SK-N-SH (cell line): ENCODE data around the gene PHF1. TPM values are rescaled to one million over a fixed set of nuclear protein-coding genes. Genes with fewer than 3 reads are reported as not detected.
A peak's percentile ranks its signal among the peaks of the same experiment; 100 is the strongest.

Experiments used
- CTCF ChIA-PET: fragments of 300-600, 350-600 bp; formaldehyde crosslinking; extraction: SDS; loops from one replicate; lab custom pipeline; 2021; lab: Yijun Ruan, JAX
- POLR2A ChIA-PET: fragments of 350-600 bp; sonication (Branson Sonifier 250); formaldehyde crosslinking; extraction: SDS; loops from one replicate; lab custom pipeline; 2020; ENCODE audit warnings: antibody characterized with exemption, inconsistent platforms; lab: Yijun Ruan, JAX
- DNase-seq: peaks from one replicate; pipeline ENCODE4 v3.0.0; 2012
- H2AFZ ChIP-seq: fragments of 200-600 bp; sonication (generic); 2 replicates; pipeline ENCODE4 v1.8.1; 2016; ENCODE audit warnings: antibody characterized with exemption, mild to moderate bottlenecking, low read depth
- H3F3A ChIP-seq: fragments of 200-600 bp; sonication (generic); replicated peaks from 2 replicates; pipeline ENCODE3; 2016; ENCODE audit warnings: antibody characterized with exemption, mild to moderate bottlenecking; ENCODE audit not compliant: insufficient read depth
- H3K27ac ChIP-seq, 2 experiments: fragments of 200-500 bp in 1 of 2; fragments of 200-600 bp in 1 of 2; sonication (Bioruptor generic) in 1 of 2; sonication (generic), shearing (Covaris generic) in 1 of 2; 2 replicates each; pipeline versions ENCODE4 v1.5.1 to v1.6.1; 2014 to 2016; ENCODE audit warnings: low read depth in 2 of 2, inconsistent platforms in 1 of 2, low read length in 1 of 2, mild to moderate bottlenecking in 1 of 2, mixed read lengths in 1 of 2
- H3K27me3 ChIP-seq: fragments of 200-600 bp; sonication (generic), shearing (Covaris generic); 2 replicates; pipeline ENCODE4 v1.6.1; 2016; ENCODE audit warnings: mixed run types; ENCODE audit not compliant: insufficient read depth
- H3K36me3 ChIP-seq, 2 experiments: fragments of 200-500 bp in 1 of 2; fragments of 200-600 bp in 1 of 2; sonication (Bioruptor generic) in 1 of 2; sonication (generic) in 1 of 2; replicated peaks in 1 of 2; 2 replicates each; pipeline versions ENCODE3 to v1.5.1; 2014 to 2016; ENCODE audit warnings: low read length in 1 of 2, mild to moderate bottlenecking in 1 of 2; ENCODE audit not compliant: insufficient read depth in 2 of 2, control insufficient read depth in 1 of 2
- H3K4me1 ChIP-seq, 2 experiments: fragments of 200-500 bp in 1 of 2; fragments of 200-600 bp in 1 of 2; sonication (Bioruptor generic) in 1 of 2; sonication (generic), shearing (Covaris generic) in 1 of 2; 2 replicates each; pipeline versions ENCODE4 v1.5.1 to v1.6.1; 2014 to 2016; ENCODE audit warnings: low read depth in 1 of 2, low read length in 1 of 2, mixed run types in 1 of 2; ENCODE audit not compliant: insufficient read depth in 2 of 2, control insufficient read depth in 1 of 2
- H3K4me2 ChIP-seq: fragments of 200-600 bp; sonication (generic), shearing (Covaris generic); 2 replicates; pipeline ENCODE4 v1.6.1; 2017; ENCODE audit warnings: mixed run types
- H3K4me3 ChIP-seq, 2 experiments: fragments of 200-500 bp in 1 of 2; fragments of 200-600 bp in 1 of 2; sonication (Bioruptor generic) in 1 of 2; sonication (generic), shearing (Covaris generic) in 1 of 2; 2 replicates each; pipeline versions ENCODE4 v1.5.1 to v1.8.1; 2014 to 2016; ENCODE audit warnings: low read depth in 2 of 2, inconsistent platforms in 1 of 2, low read length in 1 of 2, mild to moderate bottlenecking in 1 of 2, mixed read lengths in 1 of 2, moderate library complexity in 1 of 2
- H3K79me2 ChIP-seq: fragments of 200-600 bp; sonication (generic); 2 replicates; pipeline ENCODE4 v1.8.1; 2017; ENCODE audit warnings: mild to moderate bottlenecking; ENCODE audit not compliant: insufficient read depth
- H3K9ac ChIP-seq: fragments of 200-600 bp; sonication (generic); 2 replicates; pipeline ENCODE4 v1.6.1; 2017; ENCODE audit warnings: mixed run types
- H3K9me2 ChIP-seq: fragments of 200-600 bp; sonication (generic); 2 replicates; pipeline ENCODE4 v1.6.1; 2017; ENCODE audit warnings: mixed run types
- H3K9me3 ChIP-seq: fragments of 200-600 bp; sonication (generic); 2 replicates; pipeline ENCODE4 v1.6.1; 2017; ENCODE audit warnings: mixed run types, mild to moderate bottlenecking, moderate library complexity
- H4K20me1 ChIP-seq: fragments of 200-600 bp; sonication (generic); 2 replicates; pipeline ENCODE4 v1.6.1; 2017; ENCODE audit warnings: mild to moderate bottlenecking, mixed run types; ENCODE audit not compliant: insufficient read depth
- CHD2 ChIP-seq: fragments of 150-350 bp; IDR thresholded peaks from 2 replicates; pipeline ENCODE4 v1.6.1; 2018; ENCODE audit warnings: low read length; ENCODE audit not compliant: partially characterized antibody
- ELF1 ChIP-seq: IDR thresholded peaks from 2 replicates; pipeline ENCODE4 v1.4.0; 2012
- EP300 ChIP-seq, 2 experiments: IDR thresholded peaks; 2 replicates each; pipeline versions ENCODE4 v1.4.0 to v1.6.1; 2012; ENCODE audit warnings: borderline replicate concordance in 1 of 2, low read depth in 1 of 2, low read length in 1 of 2
- FOXJ3 ChIP-seq: sonication (generic); formaldehyde crosslinking; IDR thresholded peaks from 2 replicates; pipeline ENCODE4 v1.5.1; 2020; ENCODE audit warnings: mild to moderate bottlenecking, missing genetic modification reagents
- FOXM1 ChIP-seq: IDR thresholded peaks from 2 replicates; pipeline ENCODE4 v1.4.0; 2012; ENCODE audit warnings: low read depth, mild to moderate bottlenecking
- GABPA ChIP-seq: IDR thresholded peaks from 2 replicates; pipeline ENCODE4 v1.4.0; 2012; ENCODE audit warnings: low read depth, mild to moderate bottlenecking
- GATA2 ChIP-seq: sonication (generic); formaldehyde crosslinking; IDR thresholded peaks from 2 replicates; pipeline ENCODE4 v1.5.0; 2020; ENCODE audit warnings: mild to moderate bottlenecking, missing genetic modification reagents
- MEF2A ChIP-seq: IDR thresholded peaks from 2 replicates; pipeline ENCODE4 v1.4.0; 2012; ENCODE audit warnings: low read depth, borderline replicate concordance
- NFIC ChIP-seq: IDR thresholded peaks from 2 replicates; pipeline ENCODE4 v1.4.0; 2012; ENCODE audit warnings: borderline replicate concordance
- POLR2AphosphoS5 ChIP-seq: IDR thresholded peaks from 2 replicates; pipeline ENCODE4 v1.6.1; 2012; ENCODE audit warnings: low read depth, low read length
- RCOR1 ChIP-seq: fragments of 150-350 bp; IDR thresholded peaks from 2 replicates; pipeline ENCODE4 v1.6.1; 2017; ENCODE audit warnings: antibody characterized with exemption, low read length
- RXRA ChIP-seq: IDR thresholded peaks from 2 replicates; pipeline ENCODE4 v1.4.0; 2012; ENCODE audit warnings: low read depth, mild to moderate bottlenecking, borderline replicate concordance
- SMC3 ChIP-seq: IDR thresholded peaks from 2 replicates; pipeline ENCODE4 v1.6.1; 2012; ENCODE audit warnings: low read depth, low read length, improper control_type of control experiment
- TCF12 ChIP-seq: IDR thresholded peaks from 2 replicates; pipeline ENCODE4 v1.4.0; 2012
- YY1 ChIP-seq: IDR thresholded peaks from 2 replicates; pipeline ENCODE4 v1.4.0; 2012; ENCODE audit warnings: low read depth, mild to moderate bottlenecking
- WGBS: methylation state at CpG from one replicate; pipeline ENCODE4 v1.1.6; 2017; ENCODE audit warnings: low lambda C conversion rate; 5-methylcytosine and 5-hydroxymethylcytosine counted together
- polyA plus RNA-seq, 3 experiments: library from polyadenylated mRNA; depleted of rRNA; stranded (reverse); fragments of >200 nt; gene quantifications; 2 replicates each; pipeline ENCODE4 v1.2.3, GENCODE V29; 2012
- TF ChIP-seq, protein P1 (sequence below): IDR thresholded peaks from 2 replicates; pipeline ENCODE4 v1.4.0; 2012; ENCODE audit warnings: low read depth, borderline replicate concordance
- TF ChIP-seq, protein P2 (sequence below): fragments of 150-350 bp; IDR thresholded peaks from 2 replicates; pipeline ENCODE4 v1.6.1; 2016; ENCODE audit warnings: mild to moderate bottlenecking, low read depth, low read length
- TF ChIP-seq, protein P3 (sequence below): IDR thresholded peaks from 2 replicates; pipeline ENCODE4 v1.4.0; 2012; ENCODE audit warnings: low read depth, borderline replicate concordance
- TF ChIP-seq, protein P4 (sequence below): fragments of 200-600 bp; sonication (generic); IDR thresholded peaks from 2 replicates; pipeline ENCODE4 v1.6.1; 2017; ENCODE audit warnings: antibody characterized with exemption, mild to moderate bottlenecking, moderate library complexity
- TF ChIP-seq, protein P5 (sequence below): IDR thresholded peaks from 2 replicates; pipeline ENCODE4 v1.6.1; 2012; ENCODE audit warnings: mild to moderate bottlenecking, low read depth, low read length, moderate library complexity

PHF1 gene
- polyA plus RNA-seq, 1 of the 3 experiments (the other 2 are of a cell fraction), result 48.7 TPM

DNA sequence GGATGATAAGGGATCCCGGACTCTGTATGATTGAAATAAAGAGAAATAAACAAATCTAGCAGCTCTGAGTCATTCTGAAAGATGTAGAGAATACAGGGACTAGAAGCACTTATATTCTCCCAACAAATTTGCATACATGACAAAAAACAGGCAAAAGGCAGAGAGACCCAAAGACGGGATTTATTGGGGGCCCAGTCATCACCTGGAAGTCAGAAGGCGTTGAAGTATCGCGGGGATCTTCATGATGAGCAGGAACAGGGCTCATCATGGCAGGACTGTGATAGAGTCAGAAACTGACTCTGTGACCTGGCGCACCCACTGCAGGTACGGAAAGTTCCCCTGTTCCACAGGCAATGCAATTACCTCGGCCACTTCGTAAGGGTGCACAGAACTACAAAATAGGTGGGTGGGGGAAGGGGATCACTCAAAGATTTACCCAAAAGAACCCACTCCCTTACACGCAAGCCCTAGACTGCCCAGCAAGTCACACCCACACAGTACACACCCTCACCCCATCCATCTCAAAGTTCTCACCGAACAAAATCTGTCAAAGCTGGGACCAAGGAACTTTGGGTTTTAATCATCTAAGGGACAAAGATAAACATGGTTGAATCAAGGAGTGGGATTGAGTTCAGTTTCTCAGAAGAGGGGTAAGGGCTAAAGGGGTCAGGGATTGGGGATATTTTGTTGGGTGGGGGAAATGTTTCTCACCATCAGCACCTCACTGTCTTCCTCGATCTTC lies 5.7 kb downstream of the PHF1 start:
- ChIA-PET CTCF (interaction anchor here (0.7 to 1.6 kb wide), 2 partner anchors 10 to 26 kb away, joined by 4 to 6 read pairs; no protein-coding TSS in a partner anchor), POLR2A (no interaction called here)
- peak overlapping the region; percentile 87 for H3K9ac ChIP-seq
- 0 out of 2 replicates have a peak, but pooled peaks cover 5% of the 10 kb centered on the region for H4K20me1 ChIP-seq
- no peaks in the 10 kb centered on the region for H3K9me3 ChIP-seq
- no peak for DNase-seq
- peaks cover 26% of the 10 kb centered on the region for H3F3A ChIP-seq
- H3K27ac ChIP-seq, result peak overlapping the region; percentile 90 to 91
- TF ChIP-seq GABPA (no peak), FOXM1 (no peak), SMC3 (no peak), EP300 (IDR thresholded peaks at IDR 0.05; ENCODE audit: borderline replicate concordance in 1 of 2, low read depth in 1 of 2, low read length in 1 of 2) (no peak), NFIC (no peak), YY1 (no peak), FOXJ3 (CRISPR knock-in tag) (no peak), GATA2 (no peak), CHD2 (no peak), TCF12 (no peak), MEF2A (no peak), ELF1 (no peak), RCOR1 (no peak), RXRA (no peak), POLR2AphosphoS5 (no peak)
- TF ChIP-seq, protein P1, sequence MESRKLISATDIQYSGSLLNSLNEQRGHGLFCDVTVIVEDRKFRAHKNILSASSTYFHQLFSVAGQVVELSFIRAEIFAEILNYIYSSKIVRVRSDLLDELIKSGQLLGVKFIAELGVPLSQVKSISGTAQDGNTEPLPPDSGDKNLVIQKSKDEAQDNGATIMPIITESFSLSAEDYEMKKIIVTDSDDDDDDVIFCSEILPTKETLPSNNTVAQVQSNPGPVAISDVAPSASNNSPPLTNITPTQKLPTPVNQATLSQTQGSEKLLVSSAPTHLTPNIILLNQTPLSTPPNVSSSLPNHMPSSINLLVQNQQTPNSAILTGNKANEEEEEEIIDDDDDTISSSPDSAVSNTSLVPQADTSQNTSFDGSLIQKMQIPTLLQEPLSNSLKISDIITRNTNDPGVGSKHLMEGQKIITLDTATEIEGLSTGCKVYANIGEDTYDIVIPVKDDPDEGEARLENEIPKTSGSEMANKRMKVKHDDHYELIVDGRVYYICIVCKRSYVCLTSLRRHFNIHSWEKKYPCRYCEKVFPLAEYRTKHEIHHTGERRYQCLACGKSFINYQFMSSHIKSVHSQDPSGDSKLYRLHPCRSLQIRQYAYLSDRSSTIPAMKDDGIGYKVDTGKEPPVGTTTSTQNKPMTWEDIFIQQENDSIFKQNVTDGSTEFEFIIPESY, result no peak
- TF ChIP-seq, protein P2, sequence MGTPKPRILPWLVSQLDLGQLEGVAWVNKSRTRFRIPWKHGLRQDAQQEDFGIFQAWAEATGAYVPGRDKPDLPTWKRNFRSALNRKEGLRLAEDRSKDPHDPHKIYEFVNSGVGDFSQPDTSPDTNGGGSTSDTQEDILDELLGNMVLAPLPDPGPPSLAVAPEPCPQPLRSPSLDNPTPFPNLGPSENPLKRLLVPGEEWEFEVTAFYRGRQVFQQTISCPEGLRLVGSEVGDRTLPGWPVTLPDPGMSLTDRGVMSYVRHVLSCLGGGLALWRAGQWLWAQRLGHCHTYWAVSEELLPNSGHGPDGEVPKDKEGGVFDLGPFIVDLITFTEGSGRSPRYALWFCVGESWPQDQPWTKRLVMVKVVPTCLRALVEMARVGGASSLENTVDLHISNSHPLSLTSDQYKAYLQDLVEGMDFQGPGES, result no peak
- TF ChIP-seq, protein P3, sequence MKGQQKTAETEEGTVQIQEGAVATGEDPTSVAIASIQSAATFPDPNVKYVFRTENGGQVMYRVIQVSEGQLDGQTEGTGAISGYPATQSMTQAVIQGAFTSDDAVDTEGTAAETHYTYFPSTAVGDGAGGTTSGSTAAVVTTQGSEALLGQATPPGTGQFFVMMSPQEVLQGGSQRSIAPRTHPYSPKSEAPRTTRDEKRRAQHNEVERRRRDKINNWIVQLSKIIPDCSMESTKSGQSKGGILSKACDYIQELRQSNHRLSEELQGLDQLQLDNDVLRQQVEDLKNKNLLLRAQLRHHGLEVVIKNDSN, result no peak
- TF ChIP-seq, protein P4, sequence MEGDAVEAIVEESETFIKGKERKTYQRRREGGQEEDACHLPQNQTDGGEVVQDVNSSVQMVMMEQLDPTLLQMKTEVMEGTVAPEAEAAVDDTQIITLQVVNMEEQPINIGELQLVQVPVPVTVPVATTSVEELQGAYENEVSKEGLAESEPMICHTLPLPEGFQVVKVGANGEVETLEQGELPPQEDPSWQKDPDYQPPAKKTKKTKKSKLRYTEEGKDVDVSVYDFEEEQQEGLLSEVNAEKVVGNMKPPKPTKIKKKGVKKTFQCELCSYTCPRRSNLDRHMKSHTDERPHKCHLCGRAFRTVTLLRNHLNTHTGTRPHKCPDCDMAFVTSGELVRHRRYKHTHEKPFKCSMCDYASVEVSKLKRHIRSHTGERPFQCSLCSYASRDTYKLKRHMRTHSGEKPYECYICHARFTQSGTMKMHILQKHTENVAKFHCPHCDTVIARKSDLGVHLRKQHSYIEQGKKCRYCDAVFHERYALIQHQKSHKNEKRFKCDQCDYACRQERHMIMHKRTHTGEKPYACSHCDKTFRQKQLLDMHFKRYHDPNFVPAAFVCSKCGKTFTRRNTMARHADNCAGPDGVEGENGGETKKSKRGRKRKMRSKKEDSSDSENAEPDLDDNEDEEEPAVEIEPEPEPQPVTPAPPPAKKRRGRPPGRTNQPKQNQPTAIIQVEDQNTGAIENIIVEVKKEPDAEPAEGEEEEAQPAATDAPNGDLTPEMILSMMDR, result no peak
- TF ChIP-seq, protein P5, sequence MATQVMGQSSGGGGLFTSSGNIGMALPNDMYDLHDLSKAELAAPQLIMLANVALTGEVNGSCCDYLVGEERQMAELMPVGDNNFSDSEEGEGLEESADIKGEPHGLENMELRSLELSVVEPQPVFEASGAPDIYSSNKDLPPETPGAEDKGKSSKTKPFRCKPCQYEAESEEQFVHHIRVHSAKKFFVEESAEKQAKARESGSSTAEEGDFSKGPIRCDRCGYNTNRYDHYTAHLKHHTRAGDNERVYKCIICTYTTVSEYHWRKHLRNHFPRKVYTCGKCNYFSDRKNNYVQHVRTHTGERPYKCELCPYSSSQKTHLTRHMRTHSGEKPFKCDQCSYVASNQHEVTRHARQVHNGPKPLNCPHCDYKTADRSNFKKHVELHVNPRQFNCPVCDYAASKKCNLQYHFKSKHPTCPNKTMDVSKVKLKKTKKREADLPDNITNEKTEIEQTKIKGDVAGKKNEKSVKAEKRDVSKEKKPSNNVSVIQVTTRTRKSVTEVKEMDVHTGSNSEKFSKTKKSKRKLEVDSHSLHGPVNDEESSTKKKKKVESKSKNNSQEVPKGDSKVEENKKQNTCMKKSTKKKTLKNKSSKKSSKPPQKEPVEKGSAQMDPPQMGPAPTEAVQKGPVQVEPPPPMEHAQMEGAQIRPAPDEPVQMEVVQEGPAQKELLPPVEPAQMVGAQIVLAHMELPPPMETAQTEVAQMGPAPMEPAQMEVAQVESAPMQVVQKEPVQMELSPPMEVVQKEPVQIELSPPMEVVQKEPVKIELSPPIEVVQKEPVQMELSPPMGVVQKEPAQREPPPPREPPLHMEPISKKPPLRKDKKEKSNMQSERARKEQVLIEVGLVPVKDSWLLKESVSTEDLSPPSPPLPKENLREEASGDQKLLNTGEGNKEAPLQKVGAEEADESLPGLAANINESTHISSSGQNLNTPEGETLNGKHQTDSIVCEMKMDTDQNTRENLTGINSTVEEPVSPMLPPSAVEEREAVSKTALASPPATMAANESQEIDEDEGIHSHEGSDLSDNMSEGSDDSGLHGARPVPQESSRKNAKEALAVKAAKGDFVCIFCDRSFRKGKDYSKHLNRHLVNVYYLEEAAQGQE, result no peak
- H3K36me3 ChIP-seq, result peaks cover 18 to 42% of the 10 kb centered on the region in 2 experiments
- no peaks in the 10 kb centered on the region for H3K27me3 ChIP-seq
- H3K9me2 ChIP-seq, result no peaks in the 10 kb centered on the region
- H3K4me1 ChIP-seq, result peaks cover 22 to 48% of the 10 kb centered on the region in 2 experiments
- no peak overlapping the region for H2AFZ ChIP-seq
- peak overlapping the region; percentile 68 to 87 for H3K4me3 ChIP-seq
- H3K79me2 ChIP-seq, result peaks cover 61% of the 10 kb centered on the region
- 36% methylated on average over 8 of the region's 12 CpGs for WGBS
- peak overlapping the region; percentile 94 for H3K4me2 ChIP-seq
